Peyer's patch (tissue), 4 donors: ENCODE measurements around the gene RHBDL1.

Experiments
- CTCF ChIP-seq, 6 experiments: fragments of 450-650 bp in 4 of 6; fragments of 200-600 bp in 2 of 6; sonication (generic) in 1 of 6; IDR thresholded peaks; one replicate each; pipeline ENCODE4 v1.5.1; 2017 to 2019; ENCODE audit warnings: antibody characterized with exemption in 6 of 6, mild to moderate bottlenecking in 3 of 6, moderate library complexity in 1 of 6
- POLR2A ChIP-seq, 2 donors: fragments of 450-650 bp; IDR thresholded peaks; one replicate each; pipeline ENCODE4 v1.5.1; 2017; ENCODE audit warnings: antibody characterized with exemption in 2 of 2, mild to moderate bottlenecking in 2 of 2, moderate library complexity in 2 of 2

DNA sequence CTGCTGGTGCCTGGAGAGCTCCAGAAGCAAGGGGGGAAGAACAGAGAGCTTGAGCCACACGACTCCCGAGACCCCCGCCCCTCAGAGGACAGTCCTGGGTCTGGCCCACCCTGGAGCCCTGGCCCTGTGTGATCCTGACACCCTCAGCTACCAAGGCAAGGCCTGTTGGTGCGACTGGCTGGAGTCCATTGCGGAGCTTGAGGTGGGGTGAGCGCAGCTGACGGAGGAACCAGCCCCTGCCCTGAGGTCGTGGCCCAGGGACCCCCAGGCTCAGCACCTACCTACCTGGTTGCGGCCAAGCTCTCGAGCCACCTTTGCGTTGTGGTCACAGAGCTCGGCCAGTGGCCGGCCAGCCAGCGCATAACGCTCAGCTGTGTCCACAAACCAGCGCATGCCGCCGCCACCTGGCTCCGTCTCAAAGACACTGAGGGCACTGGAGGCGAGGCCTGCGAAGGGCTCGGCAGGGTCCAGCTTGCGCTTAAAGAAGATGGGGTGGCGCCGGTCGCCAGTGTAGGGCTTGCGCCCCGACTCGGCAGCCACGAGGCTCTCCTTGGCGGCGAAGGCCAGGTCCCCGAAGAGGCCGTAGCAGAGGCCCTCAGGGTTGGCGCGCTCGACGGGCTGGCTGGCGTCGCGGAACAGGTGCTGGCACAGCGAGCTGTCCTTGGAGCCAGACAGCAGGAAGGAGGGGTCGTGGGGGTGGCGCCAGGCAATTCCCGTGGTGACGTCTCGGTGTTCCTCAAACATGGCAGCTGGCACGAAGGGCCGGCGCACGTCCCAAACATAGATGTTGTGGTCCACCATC, 11.2 kb downstream of the RHBDL1 start:
- TF ChIP-seq CTCF (IDR thresholded peaks at IDR 0.05) (no peak), POLR2A (IDR thresholded peaks at IDR 0.05) (no peak)
